ENCODE data around the gene MDM2.

Gene MDM2

DNA sequence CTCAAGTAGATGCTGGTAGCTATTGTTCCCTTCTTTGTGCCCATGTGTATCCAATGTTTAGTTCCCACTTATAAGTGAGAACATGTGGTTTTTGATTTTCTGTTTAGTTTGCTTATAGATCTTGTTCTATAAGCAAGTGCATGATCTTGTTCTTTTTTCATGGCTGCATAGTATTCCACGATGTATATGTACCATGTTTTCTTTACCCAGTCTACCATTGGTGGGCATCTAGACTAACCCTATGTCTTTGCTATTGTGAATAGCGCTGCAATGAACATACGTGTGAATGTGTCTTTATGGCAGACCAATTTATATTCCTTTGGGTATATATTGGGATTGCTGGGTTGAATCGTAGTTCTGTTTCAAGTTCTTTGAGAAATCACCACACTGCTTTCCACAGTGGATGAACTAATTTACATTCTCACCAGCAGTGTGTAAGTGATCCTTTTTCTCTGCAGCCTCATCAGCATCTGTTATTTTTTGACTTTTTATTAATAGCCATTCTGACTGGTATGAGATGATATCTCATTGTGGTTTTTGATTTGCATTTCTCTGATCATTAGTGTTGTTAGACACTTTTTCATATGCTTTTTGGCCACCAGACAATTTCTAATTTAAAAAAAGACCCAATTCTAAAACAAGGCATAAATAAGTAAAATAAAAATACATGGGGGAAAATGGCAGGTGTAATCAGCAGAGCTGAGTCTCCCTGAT lies 74.4 kb downstream of the MDM2 start:
- no peak for DNase-seq

DNA sequence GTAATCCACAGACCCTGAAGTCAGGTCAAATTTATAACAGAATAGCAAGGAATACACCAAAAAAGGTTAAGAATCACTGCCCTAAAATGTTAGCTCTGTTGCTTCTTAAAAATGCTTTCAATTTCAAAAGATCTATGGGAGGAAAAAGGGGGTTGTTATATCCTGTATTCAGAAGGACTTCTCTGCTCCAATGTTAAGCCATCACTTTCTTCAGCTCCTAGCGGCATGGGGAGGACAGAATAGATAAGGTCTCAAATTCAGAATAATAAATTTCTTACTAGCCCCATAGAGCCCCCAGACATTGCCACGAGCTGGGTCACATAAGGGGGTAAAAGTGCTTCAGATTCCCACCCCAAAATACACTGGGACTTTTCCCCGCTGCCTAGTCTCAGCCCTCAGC lies 75.2 kb downstream of the MDM2 start:
- DNase-seq, result no peak

DNA sequence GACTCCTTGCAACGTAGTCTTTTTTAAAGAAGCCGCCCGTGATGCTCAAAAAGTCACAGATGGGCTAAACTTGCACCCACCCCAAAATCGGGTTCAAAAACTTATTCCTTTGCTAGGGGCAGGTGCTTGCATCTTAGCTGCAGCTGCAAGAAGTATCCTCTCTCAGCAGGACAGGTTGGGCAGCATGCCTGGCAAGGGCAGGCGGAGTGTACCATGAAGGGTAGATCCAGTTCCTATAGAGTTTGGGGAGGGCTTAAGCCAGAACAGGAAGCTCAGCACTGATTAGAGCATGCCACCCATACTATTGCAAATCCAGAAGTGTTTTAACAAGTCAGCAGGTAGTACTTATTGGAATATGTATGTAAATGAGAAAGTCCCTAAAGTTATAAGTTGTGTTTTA lies 76.3 kb downstream of the MDM2 start:
- DNase-seq, result no peak

DNA sequence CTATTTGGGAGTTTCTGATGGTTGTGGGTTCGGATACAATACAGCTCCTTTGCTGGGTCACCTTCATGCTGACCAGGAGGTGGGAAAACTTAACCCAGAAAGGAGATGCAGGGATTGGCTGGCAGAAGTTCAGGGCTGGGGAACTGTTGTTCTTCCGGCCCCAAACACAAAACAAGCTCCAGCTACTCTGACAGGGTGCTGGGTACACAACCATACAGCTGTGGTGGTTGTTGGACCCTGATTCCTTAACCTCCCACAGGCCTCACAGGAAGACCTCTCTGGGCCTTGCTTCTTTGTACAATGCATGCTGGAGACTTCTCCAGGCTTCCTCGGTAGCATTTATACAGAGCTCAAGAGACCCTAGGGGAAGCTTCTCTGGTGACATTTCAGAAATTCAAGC lies 77.4 kb downstream of the MDM2 start:
- no peak for DNase-seq

DNA sequence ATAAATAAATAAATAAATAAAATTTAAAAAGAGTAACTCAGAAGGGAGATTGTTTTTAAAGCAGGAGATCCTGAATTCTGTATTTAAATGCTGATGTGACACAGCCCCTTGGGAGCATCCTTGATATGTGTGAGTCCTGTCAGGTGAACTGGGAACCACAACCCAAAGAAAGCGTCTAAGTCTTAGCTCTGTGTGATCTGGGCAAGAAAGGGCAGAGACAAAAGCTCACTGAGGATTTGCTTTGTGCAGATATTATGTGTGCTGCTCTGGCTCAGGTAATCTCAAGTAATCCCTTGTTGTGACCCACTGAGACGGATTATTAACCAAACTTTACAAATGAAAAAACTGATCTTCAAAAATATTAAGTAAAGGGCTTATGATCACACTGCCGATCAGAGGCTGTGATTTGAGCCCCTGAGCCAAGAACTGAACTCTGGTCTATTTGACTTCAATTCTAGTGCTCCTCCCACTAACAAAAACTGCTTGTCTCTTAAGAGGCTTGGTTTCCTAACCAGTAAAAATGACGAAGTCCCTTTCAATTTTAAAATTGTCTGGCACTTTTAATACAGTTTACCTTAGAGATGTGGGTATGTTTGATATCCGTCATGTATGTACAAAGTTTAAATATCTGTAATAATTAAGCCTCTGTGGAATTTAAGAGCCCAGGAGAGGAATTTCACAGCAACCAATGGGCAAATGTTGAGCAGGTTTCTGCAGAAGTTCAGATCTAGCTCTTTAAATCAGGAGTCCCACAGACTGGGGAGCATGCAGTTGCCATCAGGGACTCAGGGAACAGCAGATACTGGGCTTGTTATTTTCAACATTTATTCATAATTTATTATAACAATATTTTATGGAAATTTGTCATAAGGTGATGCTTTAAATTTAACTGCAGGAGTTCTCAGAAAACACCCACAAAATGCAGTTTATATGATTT lies 78.9 kb downstream of the MDM2 start:
- no peak for DNase-seq

DNA sequence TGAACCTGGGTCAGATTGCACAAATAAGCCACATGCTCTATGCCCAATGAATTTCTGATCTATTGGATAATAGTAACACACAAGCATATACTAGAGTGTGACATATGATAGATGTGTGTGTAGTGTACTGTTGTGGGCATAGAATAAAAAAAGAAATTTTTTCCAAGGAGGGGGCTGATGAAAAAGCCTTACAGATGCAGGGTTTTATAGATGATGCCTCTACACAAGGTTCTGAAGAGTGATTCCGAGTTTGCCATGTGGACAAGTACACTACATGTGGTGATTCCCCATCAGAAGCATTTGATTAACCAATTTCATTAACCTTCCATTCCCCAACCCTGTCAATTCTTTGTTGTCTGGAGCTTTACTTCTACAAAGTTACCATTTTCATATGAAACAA lies 79.7 kb downstream of the MDM2 start:
- no peak for DNase-seq

DNA sequence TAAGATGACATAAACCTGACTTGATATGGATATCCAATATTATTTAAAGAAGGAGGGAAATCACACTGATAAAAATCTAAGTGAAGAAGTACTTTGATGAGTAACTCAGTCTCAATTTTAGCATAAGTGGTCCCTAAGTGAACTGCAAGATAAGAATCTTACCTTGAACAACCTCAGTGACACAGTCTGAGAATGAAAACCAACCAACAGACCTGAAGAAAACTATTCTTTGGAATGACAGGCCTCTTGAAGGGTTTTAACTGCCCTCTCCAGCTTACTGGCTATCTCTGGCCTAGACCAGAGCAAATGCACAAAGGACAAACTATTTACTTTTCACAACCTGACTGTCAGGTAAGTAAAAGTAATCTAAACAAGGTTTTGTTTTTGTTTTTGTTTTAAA lies 80.3 kb downstream of the MDM2 start:
- DNase-seq, result no peak

DNA sequence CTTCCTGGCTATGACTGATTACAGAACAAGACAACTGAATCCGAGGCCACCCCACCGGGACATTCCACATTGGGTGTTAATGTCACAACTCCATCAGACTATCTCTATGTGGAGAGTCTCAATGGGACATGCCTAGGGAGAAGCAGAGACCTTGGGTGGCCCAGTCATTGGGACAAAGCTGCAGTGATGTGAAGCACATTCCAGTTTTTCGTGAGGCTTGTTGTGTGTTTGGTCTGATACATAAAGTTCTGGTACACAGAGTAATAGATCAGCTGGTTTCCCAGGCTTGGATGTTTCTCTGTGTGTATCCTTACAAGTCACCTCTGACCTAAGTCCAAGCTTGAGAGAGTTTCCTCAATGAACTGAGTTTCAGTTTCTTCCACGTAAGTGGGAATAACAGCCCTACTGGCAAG lies 82.7 kb downstream of the MDM2 start:
- DNase-seq, result no peak

DNA sequence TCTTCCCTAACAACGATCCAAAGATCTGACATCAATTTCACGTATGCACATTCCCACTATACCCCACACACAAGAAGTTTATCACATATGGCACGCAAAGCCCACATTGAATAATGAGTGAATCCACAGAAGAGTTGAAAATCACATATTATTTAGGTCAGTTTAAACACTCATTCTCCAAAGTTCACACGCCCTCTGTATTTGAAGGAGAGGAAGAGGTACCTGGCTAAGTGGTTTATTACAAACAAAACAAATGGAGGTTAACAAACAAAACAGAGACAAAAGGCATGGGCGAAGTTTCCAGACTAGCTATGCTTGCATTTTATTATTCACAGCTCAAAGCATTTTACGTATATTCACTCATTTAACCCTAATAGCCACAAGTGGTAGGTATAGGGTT lies 83.2 kb downstream of the MDM2 start:
- no peak for DNase-seq

DNA sequence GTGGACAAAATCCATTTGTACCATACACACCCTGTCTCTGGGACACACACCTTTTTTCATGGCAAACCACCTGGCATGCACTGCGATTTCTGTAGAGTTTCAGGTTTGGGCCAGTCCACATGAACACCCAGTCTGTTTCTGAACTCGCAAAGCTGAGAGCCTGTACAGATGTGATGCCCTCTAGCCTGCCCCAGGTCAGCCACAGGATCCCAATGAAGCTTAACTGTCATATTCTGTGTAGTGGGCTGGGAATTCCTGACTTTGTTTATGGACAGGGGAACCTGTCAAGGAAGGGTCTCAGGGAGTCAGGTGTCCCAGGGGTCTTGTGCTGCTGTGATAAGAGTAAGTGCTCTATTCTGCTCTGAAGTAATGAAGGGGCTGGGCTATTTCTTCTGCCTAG lies 85.2 kb downstream of the MDM2 start:
- no peak for DNase-seq

DNA sequence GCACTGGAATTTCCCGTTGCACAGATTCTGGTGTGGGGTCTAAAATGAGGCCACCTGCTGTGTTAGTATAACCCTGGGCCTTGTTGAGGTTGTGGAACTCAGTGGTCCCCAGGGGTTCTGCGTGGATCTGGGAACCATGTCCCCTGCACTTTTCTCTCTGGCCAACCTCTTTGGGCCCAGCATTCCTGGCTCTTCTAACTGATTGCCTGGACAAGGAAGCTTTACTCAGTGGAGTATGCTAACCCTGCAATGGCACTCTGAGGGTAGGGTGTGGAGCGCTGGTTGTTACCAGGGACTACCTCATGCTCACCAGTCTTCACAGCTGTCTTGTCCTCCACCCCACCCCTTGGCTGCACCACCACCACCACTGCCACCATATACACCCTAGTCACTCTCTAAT lies 85.8 kb downstream of the MDM2 start:
- no peak for DNase-seq

DNA sequence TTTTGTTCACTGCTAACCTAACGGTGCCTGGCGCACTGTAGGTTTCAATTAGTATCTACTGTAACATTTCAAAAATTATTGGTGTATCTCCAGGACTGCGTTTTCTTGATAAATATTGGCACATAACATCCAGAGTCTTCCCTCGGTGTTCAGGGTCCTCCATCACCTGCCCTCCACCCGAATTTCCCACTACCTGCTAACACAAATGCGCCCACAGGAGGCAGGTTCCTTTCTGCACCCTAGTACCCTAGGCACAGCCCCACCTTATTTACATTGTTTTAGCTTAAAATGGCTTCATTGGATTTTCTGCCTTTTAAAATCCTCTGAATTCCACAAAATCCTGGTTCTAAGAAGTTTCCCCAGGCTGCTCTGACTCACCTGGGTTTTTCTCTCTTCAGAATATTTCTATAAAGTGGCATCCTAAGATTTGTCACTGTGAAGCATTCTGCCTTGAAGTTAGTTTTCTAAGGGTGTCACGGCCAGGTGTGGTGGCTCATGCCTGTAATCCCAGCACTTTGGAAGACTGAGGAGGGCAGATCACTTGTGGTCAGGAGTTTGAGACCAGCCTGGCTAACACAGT lies 86.4 kb downstream of the MDM2 start:
- DNase-seq, result no peak

DNA sequence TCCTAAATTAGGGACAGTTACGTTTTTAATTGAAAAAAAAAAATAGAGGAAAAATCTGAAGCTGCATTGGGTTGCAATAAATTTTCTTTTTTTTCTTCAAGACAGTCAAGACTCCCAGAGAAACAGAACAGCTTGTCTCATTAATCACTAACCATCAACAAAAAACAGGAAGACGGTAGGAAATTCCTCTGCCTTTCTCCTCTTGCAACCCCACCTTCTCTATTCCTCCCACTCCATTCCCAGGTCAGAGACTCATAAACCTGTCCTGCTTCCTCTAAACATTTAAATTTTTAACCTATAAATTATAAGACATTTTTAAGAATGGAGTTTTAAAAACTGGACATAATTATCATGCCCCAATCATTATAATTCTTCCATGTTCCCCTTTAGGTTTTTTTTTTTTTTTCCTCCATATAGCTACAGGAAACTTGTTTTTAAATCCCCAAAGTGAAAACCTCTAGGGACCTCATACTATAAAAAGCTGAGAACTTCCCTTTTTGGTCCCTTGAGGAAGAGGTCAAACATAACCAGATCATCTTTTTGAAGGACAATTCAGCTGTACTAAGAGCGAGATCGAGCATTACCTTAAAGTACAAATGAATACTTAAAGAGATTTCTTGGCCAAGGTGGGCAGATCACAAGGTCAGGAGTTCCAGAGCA lies 89.0 kb downstream of the MDM2 start:
- DNase-seq, result no peak

DNA sequence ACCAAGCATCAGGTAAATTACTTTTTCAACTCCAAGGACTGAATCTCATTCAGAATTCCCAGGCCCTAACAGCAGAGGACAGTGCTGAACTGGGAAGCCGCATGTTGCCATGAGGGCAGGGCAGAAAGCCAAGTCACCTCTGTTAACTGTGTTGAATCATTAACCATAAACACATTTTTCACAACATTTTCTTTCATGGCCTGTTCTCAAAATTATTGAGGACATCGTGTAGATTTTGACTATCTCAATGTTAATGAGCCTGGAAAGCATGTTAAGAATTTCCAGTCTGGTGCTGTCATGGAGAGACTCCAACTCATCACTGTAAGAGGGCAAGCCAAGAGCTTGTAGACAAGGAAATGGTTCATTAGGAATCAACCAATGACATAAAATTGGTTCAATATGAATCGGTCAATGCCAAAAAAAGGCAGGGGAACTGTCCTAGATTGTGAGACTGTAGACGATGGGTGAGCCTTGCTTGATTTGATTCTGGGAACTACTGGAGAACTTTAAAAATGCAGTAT lies 91.3 kb downstream of the MDM2 start:
- no peak for DNase-seq

DNA sequence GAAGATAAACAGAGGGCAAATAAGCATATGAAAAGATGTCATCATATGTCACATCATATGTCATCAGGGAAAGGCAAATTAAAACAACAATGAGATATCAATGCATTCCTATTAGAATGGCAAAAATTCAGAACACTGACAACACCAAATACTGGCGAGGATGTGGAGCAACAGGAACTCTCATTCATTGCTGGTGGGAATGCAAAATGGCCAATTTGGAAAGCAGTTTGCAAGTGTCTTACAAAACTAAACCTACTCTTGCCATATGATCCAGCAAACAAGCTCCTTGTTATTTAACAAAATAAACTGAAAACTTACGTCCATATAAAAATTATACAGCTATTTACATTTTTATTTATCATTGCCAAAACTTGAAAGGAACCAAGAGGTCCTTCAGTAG lies 92.3 kb downstream of the MDM2 start:
- no peak for DNase-seq

Measured in GF-D8 (cell line).